Mesothelial cell of epicardium (in vitro differentiated cells): ENCODE measurements around the gene CERCAM. TPM values are rescaled to one million over a fixed set of nuclear protein-coding genes. Genes with fewer than 3 reads are reported as not detected.
A peak's percentile ranks its signal among the peaks of the same experiment; 100 is the strongest.
"Not testable (repeated sequence)": the region's sequence is repeated elsewhere in the genome, so short reads cannot be mapped to it uniquely, and the experiment has no call there.

Experiments used
- DNase-seq, 2 experiments: peaks; one replicate each; pipeline ENCODE4 v3.0.0; 2021; ENCODE audit warnings: low spot score in 2 of 2; ENCODE audit not compliant: unreplicated experiment in 2 of 2
- H3K27ac Mint-ChIP-seq: 2 replicates; pipeline ENCODE4 v1.8.0; 2021; ENCODE audit warnings: mixed read lengths
- H3K27me3 Mint-ChIP-seq: 2 replicates; pipeline ENCODE4 v1.8.0; 2021; ENCODE audit warnings: low read depth, mixed read lengths
- H3K36me3 Mint-ChIP-seq: 2 replicates; pipeline ENCODE4 v1.8.0; 2021; ENCODE audit warnings: mixed read lengths
- H3K4me1 Mint-ChIP-seq: 2 replicates; pipeline ENCODE4 v1.8.0; 2021; ENCODE audit warnings: mixed read lengths
- H3K4me3 Mint-ChIP-seq: 2 replicates; pipeline ENCODE4 v1.8.0; 2021; ENCODE audit warnings: mild to moderate bottlenecking, moderate library complexity, mixed read lengths
- H3K9me3 Mint-ChIP-seq: 2 replicates; pipeline ENCODE4 v1.8.0; 2021; ENCODE audit warnings: mixed read lengths
- total RNA-seq: library from RNA; stranded (reverse); gene quantifications from 3 replicates; pipeline ENCODE4 v1.2.1, GENCODE V29; 2021
- TF ChIP-seq, protein P1 (sequence below): fragments of 200-600 bp; sonication (generic); IDR thresholded peaks from one replicate; pipeline ENCODE4 v1.5.0; 2021; ENCODE audit warnings: antibody characterized with exemption; ENCODE audit not compliant: unreplicated experiment

CERCAM gene
- total RNA-seq, 1 donor from 2014 or later = 141 TPM

DNA sequence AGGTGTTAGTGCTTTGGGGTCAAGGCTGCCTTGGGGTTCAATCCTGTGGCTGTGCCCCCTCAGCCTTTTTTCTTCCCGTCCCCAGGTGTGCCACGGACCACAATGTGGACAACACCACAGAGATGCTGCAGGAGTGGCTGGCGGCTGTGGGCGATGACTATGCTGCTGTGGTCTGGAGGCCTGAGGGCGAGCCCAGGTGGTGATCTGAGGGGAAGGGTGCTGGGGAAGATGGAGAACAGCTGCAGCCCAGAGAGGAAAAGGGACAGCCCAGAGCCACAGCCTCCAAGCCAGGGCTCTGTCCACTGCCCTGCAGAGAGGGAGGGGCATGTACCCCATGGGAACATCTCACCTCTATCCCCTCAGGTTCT is 2.1 kb downstream of the CERCAM start:
- Mint-ChIP-seq H3K36me3 (peaks cover 13% of the 10 kb centered on the region), H3K4me1 (peaks cover 16% of the 10 kb centered on the region), H3K9me3 (no peaks in the 10 kb centered on the region), H3K27ac (no peak overlapping the region), H3K27me3 (no peaks in the 10 kb centered on the region), H3K4me3 (peak overlapping the region; percentile 80)
- no peak for DNase-seq
- TF ChIP-seq, protein P1, sequence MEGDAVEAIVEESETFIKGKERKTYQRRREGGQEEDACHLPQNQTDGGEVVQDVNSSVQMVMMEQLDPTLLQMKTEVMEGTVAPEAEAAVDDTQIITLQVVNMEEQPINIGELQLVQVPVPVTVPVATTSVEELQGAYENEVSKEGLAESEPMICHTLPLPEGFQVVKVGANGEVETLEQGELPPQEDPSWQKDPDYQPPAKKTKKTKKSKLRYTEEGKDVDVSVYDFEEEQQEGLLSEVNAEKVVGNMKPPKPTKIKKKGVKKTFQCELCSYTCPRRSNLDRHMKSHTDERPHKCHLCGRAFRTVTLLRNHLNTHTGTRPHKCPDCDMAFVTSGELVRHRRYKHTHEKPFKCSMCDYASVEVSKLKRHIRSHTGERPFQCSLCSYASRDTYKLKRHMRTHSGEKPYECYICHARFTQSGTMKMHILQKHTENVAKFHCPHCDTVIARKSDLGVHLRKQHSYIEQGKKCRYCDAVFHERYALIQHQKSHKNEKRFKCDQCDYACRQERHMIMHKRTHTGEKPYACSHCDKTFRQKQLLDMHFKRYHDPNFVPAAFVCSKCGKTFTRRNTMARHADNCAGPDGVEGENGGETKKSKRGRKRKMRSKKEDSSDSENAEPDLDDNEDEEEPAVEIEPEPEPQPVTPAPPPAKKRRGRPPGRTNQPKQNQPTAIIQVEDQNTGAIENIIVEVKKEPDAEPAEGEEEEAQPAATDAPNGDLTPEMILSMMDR = no peak

DNA sequence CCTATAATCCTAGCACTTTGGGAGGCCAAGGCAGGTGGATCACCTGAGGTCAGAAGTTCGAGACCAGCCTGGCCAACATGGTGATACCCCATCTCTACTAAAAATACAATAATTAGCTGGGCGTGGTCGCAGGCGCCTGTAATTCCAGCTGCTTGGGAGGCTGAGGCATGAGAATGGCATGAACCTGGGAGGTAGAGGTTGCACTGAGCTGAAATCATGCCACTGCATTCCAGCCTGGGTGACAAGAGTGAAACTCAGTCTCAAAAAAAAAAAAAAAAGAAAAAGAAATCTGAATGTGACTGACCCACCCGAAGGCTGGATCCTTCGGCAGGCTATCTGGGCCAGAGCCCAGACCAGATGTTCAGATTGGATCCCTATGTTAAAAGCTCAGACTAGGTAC is 2.7 kb downstream of the CERCAM start:
- not testable (repeated sequence) for H3K27me3 Mint-ChIP-seq, H3K27ac Mint-ChIP-seq, H3K4me3 Mint-ChIP-seq, DNase-seq, H3K9me3 Mint-ChIP-seq
- peaks cover 16% of the 10 kb centered on the region for H3K4me1 Mint-ChIP-seq
- H3K36me3 Mint-ChIP-seq = peaks cover 13% of the 10 kb centered on the region

DNA sequence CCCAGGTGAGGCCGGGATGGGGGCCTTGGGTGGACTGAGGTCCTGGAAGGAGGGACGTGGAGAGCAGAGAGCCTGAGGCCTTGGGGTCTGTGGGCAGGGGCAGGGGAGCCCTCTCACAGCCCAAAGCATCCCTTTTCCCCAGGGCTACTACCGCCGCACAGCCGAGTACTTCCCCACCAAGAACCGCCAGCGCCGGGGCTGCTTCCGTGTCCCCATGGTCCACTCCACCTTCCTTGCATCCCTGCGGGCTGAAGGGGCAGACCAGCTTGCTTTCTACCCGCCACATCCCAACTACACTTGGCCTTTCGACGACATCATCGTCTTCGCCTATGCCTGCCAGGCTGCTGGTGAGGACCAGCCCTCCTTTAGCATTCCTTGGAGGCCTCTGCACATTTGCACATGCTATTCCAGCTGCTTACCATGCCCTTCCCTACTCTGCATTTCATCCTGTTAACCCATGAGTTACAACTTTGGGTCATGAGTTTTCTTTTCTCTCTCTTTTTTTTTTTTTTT is 3.7 kb downstream of the CERCAM start:
- H3K9me3 Mint-ChIP-seq = no peaks in the 10 kb centered on the region
- peaks cover 8% of the 10 kb centered on the region for H3K4me1 Mint-ChIP-seq
- H3K27me3 Mint-ChIP-seq = no peaks in the 10 kb centered on the region
- no peak overlapping the region for H3K27ac Mint-ChIP-seq
- H3K4me3 Mint-ChIP-seq = no peak overlapping the region
- peaks cover 13% of the 10 kb centered on the region for H3K36me3 Mint-ChIP-seq
- TF ChIP-seq, protein P1 = no peak
- DNase-seq = no peak

DNA sequence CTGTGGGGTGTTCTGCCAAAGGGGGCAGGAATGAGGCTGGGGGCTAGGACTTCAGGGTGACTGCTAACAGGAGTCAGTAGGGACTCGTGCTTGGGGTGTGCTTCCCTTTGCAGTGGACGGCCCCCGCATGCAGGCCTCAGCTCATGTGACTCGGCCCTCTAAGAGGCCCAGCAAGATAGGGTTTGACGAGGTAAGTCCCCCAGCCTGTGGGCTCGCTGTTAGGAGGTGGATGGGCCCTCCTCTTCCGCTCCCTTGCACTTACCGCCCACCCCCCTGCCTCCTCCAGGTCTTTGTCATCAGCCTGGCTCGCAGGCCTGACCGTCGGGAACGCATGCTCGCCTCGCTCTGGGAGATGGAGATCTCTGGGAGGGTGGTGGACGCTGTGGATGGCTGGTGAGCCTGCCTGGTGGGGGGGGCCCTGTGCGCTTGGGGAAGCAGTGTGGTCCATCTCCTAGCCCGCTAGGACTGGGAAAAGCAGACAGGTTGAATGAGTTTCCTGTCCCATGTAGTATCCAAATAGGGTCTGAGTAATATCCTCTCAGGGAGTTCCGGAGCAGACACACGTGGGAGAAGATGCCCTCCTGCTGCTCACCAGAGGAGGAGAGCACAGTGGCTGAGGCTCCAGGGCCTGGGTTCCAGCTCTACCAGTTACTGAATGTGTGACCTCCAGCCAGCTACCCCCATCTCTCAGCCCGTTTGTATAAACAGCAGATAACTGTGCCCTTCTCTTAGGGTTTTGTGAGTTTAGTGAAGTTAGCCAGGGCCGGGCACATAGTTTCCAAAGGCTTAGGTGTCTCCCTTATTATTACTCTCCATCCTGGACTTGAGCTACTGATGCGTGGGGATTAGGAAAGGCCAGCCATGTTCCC is 8.2 kb downstream of the CERCAM start:
- no peaks in the 10 kb centered on the region for H3K9me3 Mint-ChIP-seq
- H3K4me3 Mint-ChIP-seq = peak overlapping the region; percentile 8
- H3K27ac Mint-ChIP-seq = no peak overlapping the region
- TF ChIP-seq, protein P1 = no peak
- no peaks in the 10 kb centered on the region for H3K27me3 Mint-ChIP-seq
- DNase-seq = no peak
- H3K36me3 Mint-ChIP-seq = peaks cover 19% of the 10 kb centered on the region
- no peaks in the 10 kb centered on the region for H3K4me1 Mint-ChIP-seq

DNA sequence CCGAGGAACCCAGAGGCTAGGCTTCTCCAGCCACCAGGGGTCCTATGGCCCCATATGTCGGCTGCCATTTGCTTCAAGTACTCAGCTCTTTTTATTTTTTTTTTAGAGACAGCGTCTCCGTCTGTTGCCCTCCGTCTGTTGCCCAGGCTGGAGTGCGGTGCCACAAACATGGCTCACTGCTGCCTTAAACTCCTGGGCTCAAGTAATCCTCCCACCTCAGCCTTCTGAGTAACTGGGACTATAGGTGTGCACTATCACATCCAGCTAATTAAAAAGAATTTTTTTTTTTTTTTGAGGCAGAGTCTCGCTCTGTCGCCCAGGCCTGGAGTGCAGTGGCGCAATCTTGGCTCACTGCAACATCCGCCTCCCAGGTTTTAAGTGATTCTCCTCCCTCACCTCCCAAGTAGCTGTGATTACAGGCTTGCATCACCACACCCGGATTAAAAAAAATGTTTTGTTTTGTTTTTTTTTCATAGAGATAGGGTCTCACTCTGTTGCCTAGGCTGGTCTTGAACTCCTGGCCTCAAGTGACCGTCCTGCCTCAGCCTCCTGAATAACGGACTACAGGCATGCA is 8.9 kb downstream of the CERCAM start:
- H3K4me3 Mint-ChIP-seq = no peak overlapping the region

DNA sequence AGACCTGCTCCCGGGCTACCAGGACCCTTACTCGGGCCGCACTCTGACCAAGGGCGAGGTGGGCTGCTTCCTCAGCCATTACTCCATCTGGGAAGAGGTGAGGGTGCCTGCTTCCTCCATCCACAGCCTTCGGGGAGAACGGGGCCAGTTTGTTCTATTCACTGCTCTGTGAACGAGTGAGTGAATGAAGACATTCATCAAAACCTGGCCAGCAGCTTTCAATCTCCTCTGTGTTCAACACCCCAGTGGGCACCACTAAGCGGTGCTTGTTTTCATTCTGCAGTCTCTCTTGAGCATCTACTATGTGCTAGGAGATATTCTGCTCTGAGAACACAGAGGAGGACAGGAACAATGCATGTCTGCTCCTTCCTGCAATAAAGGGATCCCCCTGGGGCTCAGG is 10.6 kb downstream of the CERCAM start:
- Mint-ChIP-seq H3K27ac (no peak overlapping the region), H3K4me3 (no peak overlapping the region), H3K36me3 (peaks cover 13% of the 10 kb centered on the region), H3K9me3 (no peaks in the 10 kb centered on the region), H3K27me3 (no peaks in the 10 kb centered on the region), H3K4me1 (no peaks in the 10 kb centered on the region)
- TF ChIP-seq, protein P1 = no peak
- no peak for DNase-seq

More for the DNA sequence above, 8.9 kb downstream of the CERCAM start:
- TF ChIP-seq, protein P1 = no peak
- Mint-ChIP-seq H3K27me3 (no peaks in the 10 kb centered on the region), H3K4me1 (no peaks in the 10 kb centered on the region), H3K36me3 (peaks cover 12% of the 10 kb centered on the region), H3K27ac (no peak overlapping the region), H3K9me3 (no peaks in the 10 kb centered on the region)
- no peak for DNase-seq
